ENCODE data around the gene ARAP1.
A peak's percentile ranks its signal among the peaks of the same experiment; 100 is the strongest.
"Not testable (repeated sequence)": the region's sequence is repeated elsewhere in the genome, so short reads cannot be mapped to it uniquely, and the experiment has no call there.

ARAP1 gene

DNA sequence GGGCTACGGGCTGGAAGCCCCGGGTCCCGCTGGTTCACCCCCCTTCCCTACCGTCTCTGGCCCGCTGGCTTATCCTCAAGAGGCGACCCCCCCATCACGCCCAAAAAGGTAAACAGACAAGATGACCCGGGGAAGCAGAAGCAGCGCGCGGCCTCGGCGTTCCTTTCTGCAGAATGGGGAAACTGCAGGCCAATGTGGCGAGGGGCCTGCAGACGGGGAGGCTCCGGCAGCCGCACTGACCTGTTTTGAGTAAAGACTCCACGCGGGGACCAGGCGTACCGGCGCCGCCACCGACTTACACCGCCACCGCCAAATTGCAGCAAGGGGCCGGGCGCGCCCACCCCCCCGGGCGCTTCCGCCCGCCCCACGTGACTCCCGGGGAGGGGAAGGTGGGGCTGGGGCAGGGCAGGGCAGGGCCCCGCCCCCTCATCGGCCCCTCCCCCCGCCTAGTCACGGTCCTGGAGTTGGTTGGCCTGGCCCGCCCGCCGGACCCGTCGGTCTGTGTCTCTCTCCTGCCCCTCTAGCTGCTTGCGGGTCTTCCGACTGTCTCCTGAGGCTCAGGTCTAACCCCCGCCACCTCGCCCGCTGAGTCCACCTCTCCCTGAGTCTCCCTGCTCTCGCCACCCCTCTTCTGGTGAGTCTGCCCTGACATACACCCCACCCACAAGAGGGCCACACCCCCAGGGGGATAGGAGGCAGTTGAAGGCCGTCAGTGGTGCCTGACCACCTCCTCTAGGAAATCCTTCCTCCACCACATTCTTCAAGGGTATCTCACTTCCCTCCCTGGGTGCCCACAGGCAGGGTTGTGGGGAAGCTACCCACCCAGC is at the start of gene ARAP1:
Gene ARAP1, minus strand, starts transcription at position 321 of the 827 bp plus-strand sequence. CDS start 25,280 bp downstream, outside the sequence.
- DNase-seq, result peak; percentile 48

DNA sequence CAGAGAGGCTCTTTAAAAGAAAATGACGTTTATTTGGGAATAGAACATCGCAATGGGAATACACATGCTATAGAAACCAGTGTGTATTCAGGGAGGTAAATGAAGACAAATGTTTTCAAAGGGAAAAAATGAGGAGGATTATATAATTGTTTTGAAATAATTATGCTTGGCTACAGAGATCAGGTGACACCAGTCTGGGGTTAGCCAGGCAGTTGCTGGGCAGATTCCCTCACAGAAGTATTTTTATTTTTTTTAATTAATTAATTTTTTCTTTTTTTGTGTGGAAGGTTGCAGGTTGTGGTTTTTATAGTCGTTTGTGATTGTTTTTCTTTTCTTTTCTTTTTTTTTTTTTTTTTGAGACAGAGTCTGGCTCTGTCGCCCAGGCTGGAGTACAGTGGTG is 47.2 kb upstream of the ARAP1 start:
- DNase-seq, result no peak

GRCh38 chr11:72798361-72798760 is 46.2 kb upstream of the ARAP1 start:
- no peak for DNase-seq

DNA sequence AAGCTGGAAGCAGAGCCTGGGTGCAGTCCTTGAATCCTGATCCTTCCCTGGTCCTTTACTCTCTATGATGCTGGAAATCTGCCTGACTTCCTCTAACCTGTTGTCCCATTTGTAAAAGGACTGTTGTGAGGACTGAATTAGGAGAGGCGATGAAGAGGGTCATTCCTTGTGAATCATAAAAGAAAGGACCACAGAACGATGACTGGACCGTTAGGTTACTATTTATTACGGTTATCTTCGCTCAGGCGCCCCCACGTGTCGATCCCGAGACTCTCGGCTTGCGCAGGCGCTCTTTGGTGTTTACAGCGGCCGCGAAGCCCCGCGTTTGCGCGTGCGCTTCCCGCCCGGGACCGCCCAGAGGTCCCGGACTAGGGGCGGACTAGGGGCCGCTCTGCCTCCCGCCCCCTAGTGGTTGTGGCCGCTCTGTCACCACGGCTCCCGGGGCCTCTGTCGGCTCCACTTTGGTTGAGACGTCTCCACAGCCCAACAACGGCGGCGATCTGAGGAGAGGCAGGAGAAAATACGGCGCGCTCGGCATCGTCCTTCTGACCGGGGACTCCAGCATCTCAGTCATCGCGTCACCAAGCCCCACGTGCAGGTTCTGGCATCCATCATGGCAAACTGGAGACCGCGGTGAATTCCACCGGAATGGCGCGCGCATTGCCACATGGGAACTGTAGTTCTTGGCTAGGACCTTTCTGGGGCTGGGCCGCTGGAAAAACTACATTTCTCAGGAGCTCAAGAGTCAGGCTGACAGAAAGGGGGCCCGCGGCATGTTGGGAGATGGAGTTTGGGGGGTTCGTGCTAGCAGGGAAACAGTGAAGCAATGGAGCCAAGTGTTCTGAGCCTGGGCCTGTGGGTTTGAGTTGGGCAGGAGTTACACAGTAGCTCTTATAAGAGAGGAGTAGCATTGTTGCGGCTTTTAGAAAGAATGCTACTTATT is 41.5 kb upstream of the ARAP1 start, which contains the start of gene STARD10:
Gene STARD10, minus strand, starts transcription at position 623 of the 943 bp plus-strand sequence. CDS start 12,866 bp downstream, outside the sequence.
- DNase-seq, result peak; percentile 95

DNA sequence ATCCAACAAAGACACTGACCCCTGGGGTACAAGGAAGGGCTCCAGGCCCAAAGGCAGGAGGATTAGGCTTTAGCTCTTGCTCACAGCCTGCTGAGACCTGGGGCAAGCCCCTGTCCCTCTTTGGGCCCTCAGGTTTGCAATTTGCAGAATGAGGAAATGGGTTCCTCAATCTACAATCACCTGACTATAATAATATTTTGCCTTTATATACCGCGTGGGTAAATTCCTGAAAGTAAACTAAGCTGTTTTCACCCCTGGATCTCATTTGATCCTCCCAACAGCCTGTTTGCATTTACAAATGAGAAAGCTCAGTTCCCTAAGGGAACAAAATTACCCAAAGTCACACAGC is 40.8 kb upstream of the ARAP1 start:
- no peak for DNase-seq

DNA sequence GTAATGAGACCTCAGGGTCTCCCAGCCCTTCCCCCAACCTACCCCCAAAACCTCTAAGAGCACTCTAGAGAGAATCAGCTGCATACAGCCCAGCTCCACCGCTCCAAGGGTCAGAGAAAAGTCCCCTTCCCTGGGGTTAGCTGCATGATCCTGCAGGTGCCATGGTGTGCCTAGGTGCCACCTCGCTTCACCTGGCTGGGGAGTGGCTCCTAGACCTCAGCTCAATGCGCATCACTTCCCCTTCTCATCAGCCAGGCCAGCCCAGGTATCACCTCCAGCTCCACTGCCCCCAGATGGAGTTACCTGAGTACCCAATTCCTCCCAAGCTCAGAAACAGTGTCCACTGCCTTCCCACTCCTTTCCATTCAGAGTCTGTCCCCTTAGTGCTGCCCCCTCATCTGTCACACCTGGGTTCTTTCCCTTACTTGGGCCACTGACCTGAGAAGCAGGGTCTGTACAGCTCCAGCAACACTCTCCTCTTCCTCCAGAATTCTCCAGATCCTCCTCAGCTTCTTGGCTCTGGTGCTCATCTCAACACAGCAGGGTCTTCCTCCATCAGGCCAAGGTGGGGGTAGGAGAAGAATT is 40.3 kb upstream of the ARAP1 start:
- no peak for DNase-seq

DNA sequence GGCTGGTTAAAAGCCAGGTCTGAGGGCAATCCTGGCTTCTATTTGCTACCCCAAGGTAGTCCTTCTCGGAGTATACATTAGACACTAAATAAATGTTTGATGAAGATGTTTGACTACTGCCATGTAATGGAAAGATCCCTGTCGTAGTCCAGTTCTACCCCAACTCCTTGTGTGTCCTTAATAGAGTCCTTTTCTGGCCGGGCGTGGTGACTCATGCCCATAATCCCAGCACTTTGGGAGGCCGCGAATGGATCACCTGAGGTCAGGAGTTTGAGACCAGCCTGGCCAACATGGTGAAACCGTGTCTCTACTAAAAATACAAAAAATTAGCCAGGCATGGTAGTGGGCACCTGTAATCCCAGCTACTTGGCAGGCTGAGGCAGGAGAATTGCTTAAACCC is 39.0 kb upstream of the ARAP1 start:
- not testable (repeated sequence) for DNase-seq

- no peak for DNase-seq
Observed at GRCh38 chr11:72789493-72790131, 37.4 kb upstream of the ARAP1 start.

DNA sequence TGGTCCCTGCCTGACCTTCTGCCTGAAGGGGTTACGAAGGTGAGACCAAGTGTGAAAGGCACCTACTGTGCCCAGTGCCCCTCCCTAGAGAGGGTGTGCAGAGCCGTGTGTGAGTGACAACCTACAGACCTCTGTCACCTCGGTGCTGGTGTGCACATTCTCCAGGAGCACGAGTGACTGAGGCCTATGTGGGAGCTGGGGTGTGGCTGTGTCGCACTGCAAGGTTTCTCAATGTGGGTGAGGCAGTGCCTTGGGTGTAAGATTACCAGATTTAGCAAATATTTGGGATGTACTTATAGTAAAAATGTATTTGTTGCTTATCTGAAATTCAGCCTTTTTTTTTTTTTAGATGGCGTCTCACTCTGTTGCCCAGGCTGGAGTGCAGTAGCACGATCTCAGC is 36.0 kb upstream of the ARAP1 start:
- no peak for DNase-seq

GRCh38 chr11:72787216-72788104 is 35.3 kb upstream of the ARAP1 start:
- DNase-seq, result peak; percentile 96

- DNase-seq, result peak; percentile 94
Observed at GRCh38 chr11:72786305-72787215, 34.4 kb upstream of the ARAP1 start.

DNA sequence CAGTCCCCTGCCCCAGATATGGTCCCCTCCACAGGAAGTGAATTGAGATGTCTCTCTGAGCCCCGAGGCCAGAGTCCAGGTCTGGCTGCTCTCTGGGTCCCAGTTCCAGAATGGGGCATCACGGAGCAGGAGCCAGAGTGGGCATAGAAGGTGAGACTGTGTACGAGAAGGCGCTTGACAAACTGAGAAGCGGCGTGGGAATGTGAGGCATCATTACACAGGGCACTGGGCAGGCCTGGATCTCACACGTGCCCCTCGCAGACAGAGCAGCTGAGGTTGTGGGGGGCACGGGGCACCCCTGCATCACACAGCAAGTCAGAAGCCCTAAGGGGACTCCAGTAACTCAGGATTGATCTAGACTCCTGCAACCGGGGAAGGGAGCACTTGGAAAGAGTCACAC is 32.5 kb upstream of the ARAP1 start:
- no peak for DNase-seq

DNA sequence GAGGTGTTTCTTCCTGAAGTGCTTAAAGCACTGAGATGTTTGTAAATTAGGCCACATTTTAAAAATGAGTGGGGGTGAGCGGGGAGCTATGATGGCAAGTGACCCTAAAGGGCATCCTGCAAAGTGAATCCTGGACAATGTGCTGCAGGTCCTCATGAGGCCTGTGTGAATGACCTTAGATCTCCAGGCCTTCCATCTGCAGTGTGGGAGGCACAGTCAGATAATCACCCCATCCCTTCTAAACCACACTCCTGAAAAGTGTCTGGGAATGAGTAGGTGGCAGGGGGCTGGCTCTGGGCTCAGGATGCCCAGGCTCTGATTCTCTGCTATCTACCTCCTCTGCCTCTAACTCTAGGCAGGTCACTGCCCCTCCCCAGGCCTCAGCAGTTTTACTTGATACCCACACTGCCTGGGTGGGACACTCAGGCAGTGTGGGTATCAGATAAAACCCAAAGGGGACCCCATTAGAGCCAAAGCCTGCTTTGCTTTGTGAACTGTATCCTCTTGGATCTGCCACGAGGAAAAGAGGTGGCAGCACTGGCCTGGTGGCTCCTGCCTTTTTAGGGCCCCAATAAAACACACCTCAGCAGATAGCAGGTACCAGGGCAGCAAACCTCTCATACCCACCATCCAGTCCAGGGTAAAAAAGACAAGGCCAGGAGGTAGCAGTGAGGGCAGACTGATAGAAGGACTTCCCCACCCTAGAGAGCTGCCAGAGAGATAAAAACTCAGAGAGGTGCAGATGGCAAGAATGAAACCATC is 31.1 kb upstream of the ARAP1 start:
- no peak for DNase-seq

- DNase-seq, result peak; percentile 63
Observed at GRCh38 chr11:72782081-72782920, 30.1 kb upstream of the ARAP1 start.

GRCh38 chr11:72781313-72782080 is 29.3 kb upstream of the ARAP1 start:
- DNase-seq, result peak; percentile 63

- DNase-seq, result peak; percentile 26
Observed at GRCh38 chr11:72781063-72781312, 28.8 kb upstream of the ARAP1 start.

DNA sequence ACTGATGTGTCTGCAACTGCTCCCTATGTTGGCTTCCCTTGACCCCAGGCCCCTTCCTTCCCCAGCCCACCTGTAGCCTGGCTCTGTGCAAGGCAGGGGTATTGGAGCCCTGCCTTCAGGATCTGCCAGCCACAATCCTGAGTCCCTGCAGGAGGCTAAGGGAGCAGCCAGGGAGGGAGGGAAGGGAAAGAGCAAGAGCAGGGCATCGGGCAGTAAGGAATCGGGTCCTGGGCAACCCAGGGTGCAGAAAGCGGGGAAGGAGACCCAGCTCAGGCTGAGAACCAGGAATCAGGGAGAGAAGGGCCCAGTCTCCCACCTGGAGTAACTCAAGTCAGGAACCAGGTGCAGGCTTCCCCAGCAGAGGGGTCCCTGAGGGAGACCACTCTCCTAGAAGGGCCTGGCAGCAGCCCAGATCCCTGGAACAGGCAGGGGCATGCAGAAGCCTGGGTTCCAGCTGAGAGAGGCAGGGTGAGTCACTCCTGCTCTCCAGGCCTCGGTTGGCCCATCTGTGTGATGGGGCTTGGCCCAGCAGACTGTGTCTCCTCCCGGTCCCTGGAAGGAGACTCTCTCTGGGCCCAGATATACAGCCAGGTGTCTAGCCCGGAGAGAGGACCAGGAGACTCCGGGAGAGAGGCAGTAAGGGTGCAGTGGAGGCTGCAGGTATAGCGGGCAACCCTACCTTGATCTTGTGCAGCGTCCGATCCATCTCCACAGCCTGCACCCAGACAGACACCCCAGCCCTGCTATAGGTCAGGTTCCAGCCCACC is 28.3 kb upstream of the ARAP1 start:
- no peak for DNase-seq

All from NCI-H510A treated with DMSO at 0.1 percent for 48 hours (cell line).